H9 (cell line): ENCODE data around the gene PLEKHA8. TPM values are rescaled to one million over a fixed set of nuclear protein-coding genes. Genes with fewer than 3 reads are reported as not detected.

Experiments used
- DNase-seq: peaks from one replicate; pipeline ENCODE4 v3.0.0-alpha.2; 2017
- H2AFZ ChIP-seq: one replicate; pipeline ENCODE4 v1.6.1; 2013; ENCODE audit warnings: mild to moderate bottlenecking, low read length, control low read depth, moderate library complexity
- H2AK5ac ChIP-seq: 2 replicates; pipeline ENCODE4 v1.6.1; 2013; ENCODE audit warnings: low read length, control low read depth, mixed read lengths; ENCODE audit not compliant: insufficient read length
- H2BK120ac ChIP-seq: one replicate; pipeline ENCODE4 v1.6.1; 2013; ENCODE audit warnings: low read depth, mild to moderate bottlenecking, low read length, control low read depth, inconsistent platforms; ENCODE audit not compliant: poor library complexity, severe bottlenecking
- H2BK12ac ChIP-seq: 2 replicates; pipeline ENCODE4 v1.6.1; 2013; ENCODE audit warnings: low read length, control low read depth, mixed read lengths, low read depth; ENCODE audit not compliant: insufficient read length
- H2BK15ac ChIP-seq: 2 replicates; pipeline ENCODE4 v1.6.1; 2013; ENCODE audit warnings: low read depth, low read length, control low read depth
- H2BK20ac ChIP-seq: one replicate; pipeline ENCODE4 v1.6.1; 2013; ENCODE audit warnings: low read depth, mild to moderate bottlenecking, low read length, control low read depth, inconsistent platforms; ENCODE audit not compliant: poor library complexity, severe bottlenecking
- H2BK5ac ChIP-seq: 2 replicates; pipeline ENCODE4 v1.6.1; 2013; ENCODE audit warnings: low read length, control low read depth, mixed read lengths; ENCODE audit not compliant: insufficient read length
- H3K14ac ChIP-seq: 2 replicates; pipeline ENCODE4 v1.6.1; 2013; ENCODE audit warnings: low read length, control low read depth; ENCODE audit not compliant: insufficient read depth
- H3K18ac ChIP-seq: 2 replicates; pipeline ENCODE4 v1.6.1; 2013; ENCODE audit warnings: low read depth, mild to moderate bottlenecking, mixed read lengths, low read length, control low read depth; ENCODE audit not compliant: insufficient read length
- H3K23ac ChIP-seq: 2 replicates; pipeline ENCODE4 v1.6.1; 2013; ENCODE audit warnings: low read length, control low read depth, mixed read lengths, low read depth; ENCODE audit not compliant: insufficient read length
- H3K23me2 ChIP-seq: 2 replicates; pipeline ENCODE4 v1.6.1; 2013; ENCODE audit warnings: low read depth, mild to moderate bottlenecking, mixed read lengths, low read length, control low read depth; ENCODE audit not compliant: insufficient read length, poor library complexity, severe bottlenecking
- H3K27ac ChIP-seq: 2 replicates; pipeline ENCODE4 v1.5.1; 2013; ENCODE audit warnings: low read length, control low read depth, mixed read lengths, low read depth; ENCODE audit not compliant: insufficient read length
- H3K27me3 ChIP-seq: 2 replicates; pipeline ENCODE4 v1.6.1; 2013; ENCODE audit warnings: low read length, control low read depth, inconsistent platforms; ENCODE audit not compliant: insufficient read depth
- H3K4ac ChIP-seq: 2 replicates; pipeline ENCODE4 v1.6.1; 2013; ENCODE audit warnings: low read depth, mild to moderate bottlenecking, control low read depth, inconsistent platforms, low read length, moderate library complexity
- H3K4me1 ChIP-seq: 2 replicates; pipeline ENCODE4 v1.6.1; 2013; ENCODE audit warnings: low read length, control low read depth, inconsistent platforms; ENCODE audit not compliant: insufficient read depth
- H3K4me2 ChIP-seq: 2 replicates; pipeline ENCODE4 v1.6.1; 2013; ENCODE audit warnings: low read length, control low read depth, mixed read lengths; ENCODE audit not compliant: insufficient read length, insufficient read depth
- H3K56ac ChIP-seq: 2 replicates; pipeline ENCODE4 v1.6.1; 2013; ENCODE audit warnings: low read depth, mild to moderate bottlenecking, mixed read lengths, low read length, control low read depth; ENCODE audit not compliant: insufficient read length
- H3K79me1 ChIP-seq: 2 replicates; pipeline ENCODE4 v1.6.1; 2013; ENCODE audit warnings: low read depth, mild to moderate bottlenecking, moderate library complexity, low read length, control low read depth, inconsistent platforms; ENCODE audit not compliant: insufficient read depth, poor library complexity, severe bottlenecking
- H3K79me2 ChIP-seq: 2 replicates; pipeline ENCODE4 v1.6.1; 2013; ENCODE audit warnings: low read length, control low read depth, inconsistent platforms; ENCODE audit not compliant: insufficient read depth
- H3K9ac ChIP-seq: 2 replicates; pipeline ENCODE4 v1.6.1; 2013; ENCODE audit warnings: low read length, control low read depth, mixed read lengths; ENCODE audit not compliant: insufficient read length; ENCODE audit errors: extremely low read depth
- H3K9me3 ChIP-seq: one replicate; pipeline ENCODE4 v1.6.1; 2013; ENCODE audit warnings: low read depth, low read length, inconsistent platforms; ENCODE audit not compliant: control insufficient read depth
- H3T11ph ChIP-seq: one replicate; pipeline ENCODE4 v1.6.1; 2013; ENCODE audit warnings: mild to moderate bottlenecking, low read length, control low read depth, inconsistent platforms
- H4K20me1 ChIP-seq: one replicate; pipeline ENCODE4 v1.6.1; 2013; ENCODE audit not compliant: control insufficient read depth, insufficient read length, insufficient read depth
- H4K5ac ChIP-seq: 2 replicates; pipeline ENCODE4 v1.6.1; 2013; ENCODE audit warnings: low read depth, mild to moderate bottlenecking, mixed read lengths, low read length, control low read depth; ENCODE audit not compliant: insufficient read length
- H4K8ac ChIP-seq: replicated peaks from 2 replicates; pipeline ENCODE4 v1.6.1; 2013; ENCODE audit warnings: low read length, control low read depth, mixed read lengths, low read depth; ENCODE audit not compliant: insufficient read length
- H4K91ac ChIP-seq: 2 replicates; pipeline ENCODE4 v1.6.1; 2013; ENCODE audit warnings: low read depth, mild to moderate bottlenecking, moderate library complexity, mixed read lengths, low read length, control low read depth; ENCODE audit not compliant: insufficient read length
- H3K27ac Mint-ChIP-seq, 3 experiments: 2 replicates in 2 of 3; 3 replicates in 1 of 3; pipeline ENCODE4 v1.8.0; 2020 to 2021; ENCODE audit warnings: mixed read lengths in 3 of 3, mild to moderate bottlenecking in 1 of 3, moderate library complexity in 1 of 3
- H3K27me3 Mint-ChIP-seq: 2 replicates; pipeline ENCODE4 v1.8.0; 2021; ENCODE audit warnings: low read depth, mild to moderate bottlenecking, moderate library complexity, mixed read lengths
- H3K36me3 Mint-ChIP-seq, 3 experiments: 2 replicates in 2 of 3; 3 replicates in 1 of 3; pipeline ENCODE4 v1.8.0; 2020 to 2021; ENCODE audit warnings: low read depth in 3 of 3, mixed read lengths in 3 of 3; ENCODE audit not compliant: insufficient read depth in 1 of 3
- H3K4me1 Mint-ChIP-seq, 2 experiments: 2 replicates each; pipeline ENCODE4 v1.8.0; 2020; ENCODE audit warnings: mixed read lengths in 2 of 2
- H3K4me3 Mint-ChIP-seq, 2 experiments: 2 replicates in 1 of 2; 3 replicates in 1 of 2; pipeline ENCODE4 v1.8.0; 2020 to 2021; ENCODE audit warnings: mild to moderate bottlenecking in 2 of 2, mixed read lengths in 2 of 2, moderate library complexity in 1 of 2
- H3K9me3 Mint-ChIP-seq, 2 experiments: 2 replicates in 1 of 2; 3 replicates in 1 of 2; pipeline ENCODE4 v1.8.0; 2020; ENCODE audit warnings: mild to moderate bottlenecking in 2 of 2, mixed read lengths in 2 of 2, moderate library complexity in 1 of 2
- total RNA-seq: library from RNA; stranded (reverse); gene quantifications from 2 replicates; pipeline ENCODE4 v1.2.1, GENCODE V29; 2021
- TF ChIP-seq, protein P1 (sequence below): fragments of 200-600 bp; sonication (generic); conservative IDR thresholded peaks from 3 replicates; pipeline ENCODE4 v1.8.0; 2021; ENCODE audit warnings: antibody characterized with exemption, mild to moderate bottlenecking

The PLEKHA8 gene
- total RNA-seq, 1 experiment from 2014 or later = 37.0 TPM

DNA sequence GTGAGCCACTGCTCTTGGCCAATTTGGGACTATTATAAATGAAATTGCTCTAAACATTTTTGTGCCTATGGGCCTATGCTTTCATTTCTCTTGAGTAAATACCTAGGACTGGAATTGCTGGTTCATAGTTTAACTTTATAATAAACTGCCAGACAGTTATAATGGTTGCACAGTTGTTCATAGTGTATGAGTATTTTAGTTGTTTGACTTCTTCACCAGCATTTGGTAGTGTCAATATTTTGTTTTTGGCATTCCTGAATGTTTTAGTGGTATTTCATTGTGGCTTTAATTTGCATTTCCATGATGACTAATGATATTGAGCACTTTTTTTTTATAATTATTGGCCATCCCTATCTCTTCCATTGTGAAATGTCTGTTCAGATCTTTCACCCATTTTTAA is 29.5 kb downstream of the PLEKHA8 start:
- Mint-ChIP-seq H3K4me1 (no peaks in the 10 kb centered on the region), H3K9me3 (peaks cover 0 to 9% of the 10 kb centered on the region in 2 experiments; a peak in 3 of 5 replicates), H3K4me3 (no peak overlapping the region), H3K36me3 (peaks cover 34 to 72% (median 62%) of the 10 kb centered on the region in 3 experiments), H3K27ac (no peak overlapping the region), H3K27me3 (no peaks in the 10 kb centered on the region)
- Histone ChIP-seq H3K14ac (no peak overlapping the region), H3K79me1 (no peaks in the 10 kb centered on the region), H2BK20ac (no peak overlapping the region), H3K79me2 (no peaks in the 10 kb centered on the region), H3K18ac (no peak overlapping the region), H2BK15ac (no peak overlapping the region), H3K9ac (no peak overlapping the region), H2BK5ac (no peak overlapping the region), H3K4ac (no peak overlapping the region), H4K8ac (no peak overlapping the region), H2AFZ (no peak overlapping the region), H3K9me3 (no peaks in the 10 kb centered on the region), H3T11ph (no peak overlapping the region), H4K20me1 (no peaks in the 10 kb centered on the region), H3K27ac (no peak overlapping the region), H4K91ac (no peak overlapping the region), H3K23me2 (no peaks in the 10 kb centered on the region), H2BK12ac (no peak overlapping the region), H4K5ac (no peak overlapping the region), H3K56ac (no peak overlapping the region), H3K23ac (no peak overlapping the region), H2AK5ac (no peak overlapping the region), H3K4me1 (no peaks in the 10 kb centered on the region), H3K4me2 (no peak overlapping the region), H3K27me3 (no peaks in the 10 kb centered on the region), H2BK120ac (no peak overlapping the region)
- no peak for DNase-seq
- TF ChIP-seq, protein P1, sequence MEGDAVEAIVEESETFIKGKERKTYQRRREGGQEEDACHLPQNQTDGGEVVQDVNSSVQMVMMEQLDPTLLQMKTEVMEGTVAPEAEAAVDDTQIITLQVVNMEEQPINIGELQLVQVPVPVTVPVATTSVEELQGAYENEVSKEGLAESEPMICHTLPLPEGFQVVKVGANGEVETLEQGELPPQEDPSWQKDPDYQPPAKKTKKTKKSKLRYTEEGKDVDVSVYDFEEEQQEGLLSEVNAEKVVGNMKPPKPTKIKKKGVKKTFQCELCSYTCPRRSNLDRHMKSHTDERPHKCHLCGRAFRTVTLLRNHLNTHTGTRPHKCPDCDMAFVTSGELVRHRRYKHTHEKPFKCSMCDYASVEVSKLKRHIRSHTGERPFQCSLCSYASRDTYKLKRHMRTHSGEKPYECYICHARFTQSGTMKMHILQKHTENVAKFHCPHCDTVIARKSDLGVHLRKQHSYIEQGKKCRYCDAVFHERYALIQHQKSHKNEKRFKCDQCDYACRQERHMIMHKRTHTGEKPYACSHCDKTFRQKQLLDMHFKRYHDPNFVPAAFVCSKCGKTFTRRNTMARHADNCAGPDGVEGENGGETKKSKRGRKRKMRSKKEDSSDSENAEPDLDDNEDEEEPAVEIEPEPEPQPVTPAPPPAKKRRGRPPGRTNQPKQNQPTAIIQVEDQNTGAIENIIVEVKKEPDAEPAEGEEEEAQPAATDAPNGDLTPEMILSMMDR = no peak
